Kidney (tissue), 22 donors: Measurements from ENCODE around the gene LCE1C. TPM values are rescaled to one million over a fixed set of nuclear protein-coding genes. Genes with fewer than 3 reads are reported as not detected.

Experiments
- DNase-seq, 5 donors: peaks; one replicate each; pipeline ENCODE4 v3.0.0-alpha.2; 2013 to 2020
- FAIRE-seq: peaks from 2 replicates; lab custom pipeline; 2012; peaks lifted over from hg19 to GRCh38; lab: Jason Lieb, UNC
- H3K27ac ChIP-seq, 2 donors: one replicate each; pipeline ENCODE4 v1.7.0; 2013; ENCODE audit warnings: low read depth in 2 of 2, low read length in 2 of 2, inconsistent platforms in 1 of 2
- H3K27me3 ChIP-seq: one replicate; pipeline ENCODE4 v1.7.1; 2013; ENCODE audit warnings: low read length, inconsistent platforms; ENCODE audit not compliant: control insufficient read depth, insufficient read depth
- H3K36me3 ChIP-seq, 3 donors: one replicate each; pipeline versions ENCODE4 v1.7.0 to v1.7.1; 2013; ENCODE audit warnings: low read length in 3 of 3, control low read depth in 1 of 3, inconsistent platforms in 1 of 3; ENCODE audit not compliant: insufficient read depth in 3 of 3, control insufficient read depth in 2 of 3
- H3K4me1 ChIP-seq, 3 donors: one replicate each; pipeline versions ENCODE4 v1.7.0 to v1.7.1; 2013; ENCODE audit warnings: low read length in 3 of 3, inconsistent platforms in 1 of 3, low read depth in 1 of 3; ENCODE audit not compliant: control insufficient read depth in 2 of 3, insufficient read depth in 2 of 3
- H3K4me3 ChIP-seq, 3 donors: one replicate each; pipeline versions ENCODE4 v1.7.0 to v1.8.1; 2013; ENCODE audit warnings: low read length in 3 of 3, control low read depth in 1 of 3, inconsistent platforms in 1 of 3
- H3K9ac ChIP-seq, 3 donors: one replicate each; pipeline versions ENCODE4 v1.7.0 to v1.7.1; 2013; ENCODE audit warnings: low read length in 3 of 3, control low read depth in 1 of 3, inconsistent platforms in 1 of 3
- H3K9me3 ChIP-seq, 3 donors: one replicate each; pipeline versions ENCODE4 v1.7.0 to v1.7.1; 2013; ENCODE audit warnings: low read length in 3 of 3, control low read depth in 1 of 3, inconsistent platforms in 1 of 3; ENCODE audit not compliant: control insufficient read depth in 2 of 3, insufficient read depth in 1 of 3
- intact Hi-C: fragments of 100-400 bp; cut with DNase I; formaldehyde crosslinking; loops from one replicate; pipeline ENCODE4 v1.11.1; 2022
- long read RNA-seq, 10 donors: library from polyadenylated mRNA in 1 of 10; unstranded in 1 of 10; transcript quantifications; one replicate each; pipeline ENCODE4 v2.0.0 and lab custom pipeline, GENCODE V29; 2021 to 2026
- polyA plus RNA-seq: library from polyadenylated mRNA; stranded (reverse); fragments of 350-450 nt; fragmentation: Illumina TruSeq; extraction: RNeasy Lipid Tissue Mini Kit (QIAGEN cat#74804); gene quantifications from one replicate; pipeline ENCODE4 v1.2.3, GENCODE V29; 2014; ENCODE audit warnings: low read depth, low replicate concordance; ENCODE audit not compliant: insufficient read depth
- total RNA-seq: library from RNA; stranded (reverse); fragmentation: NEBNext Ultra II Directional; extraction: Animal tissue kit (Norgen Biotek cat#: 25700); gene quantifications from one replicate; pipeline ENCODE4 v1.2.1, GENCODE V29; 2021
- TF ChIP-seq, protein P1 (sequence below): IDR thresholded peaks from 3 replicates; pipeline ENCODE4 v1.5.1; 2012; ENCODE audit warnings: mild to moderate bottlenecking, moderate library complexity, borderline replicate concordance; ENCODE audit not compliant: insufficient read depth; ENCODE audit errors: extremely low read depth
- donor health status: control.
- donor health status: control.
- donor health status: control.
- donor health status: control.
- donor health status: control.
- donor health status: DM: yes; HTN: yes; CAD: no.
- donor health status: Normal renal cell carcinoma (clear cell type).

The LCE1C gene
- total RNA-seq = not detected
- not detected for polyA plus RNA-seq
- long read RNA-seq, donor 1 = 0 reads
- long read RNA-seq, donor 2 = 0 reads
- long read RNA-seq, donor 3 = 0 reads
- long read RNA-seq, donor 4 = 0 reads
- long read RNA-seq, donor 5 = 0 reads
- long read RNA-seq, donor 6 = 0 reads
- long read RNA-seq, donor 7 = 0 reads
- long read RNA-seq, donor 8 = 0 reads
- long read RNA-seq, donor 9 = 0 reads
- long read RNA-seq, donor 10 = 0 reads

GRCh38 chr1:152806576-152806975 is at the start of gene LCE1C:
LCE1C (minus strand) TSS chr1:152806651; CDS start chr1:152805478, 1,173 bp downstream.
- Histone ChIP-seq H3K4me3 (no peak within 1 kb of the TSS), H3K36me3 (no peaks in the 10 kb centered on the region), H3K9ac (no peak within 1 kb of the TSS), H3K27me3 (no peaks in the 10 kb centered on the region), H3K27ac (no peak within 1 kb of the TSS), H3K4me1 (peaks cover 0 to 1% (median 0%) of the 10 kb centered on the region in 3 donors), H3K9me3 (no peaks in the 10 kb centered on the region)
- intact Hi-C loops = no loop called here
- no peak for FAIRE-seq
- DNase-seq = no peak
- TF ChIP-seq, protein P1, sequence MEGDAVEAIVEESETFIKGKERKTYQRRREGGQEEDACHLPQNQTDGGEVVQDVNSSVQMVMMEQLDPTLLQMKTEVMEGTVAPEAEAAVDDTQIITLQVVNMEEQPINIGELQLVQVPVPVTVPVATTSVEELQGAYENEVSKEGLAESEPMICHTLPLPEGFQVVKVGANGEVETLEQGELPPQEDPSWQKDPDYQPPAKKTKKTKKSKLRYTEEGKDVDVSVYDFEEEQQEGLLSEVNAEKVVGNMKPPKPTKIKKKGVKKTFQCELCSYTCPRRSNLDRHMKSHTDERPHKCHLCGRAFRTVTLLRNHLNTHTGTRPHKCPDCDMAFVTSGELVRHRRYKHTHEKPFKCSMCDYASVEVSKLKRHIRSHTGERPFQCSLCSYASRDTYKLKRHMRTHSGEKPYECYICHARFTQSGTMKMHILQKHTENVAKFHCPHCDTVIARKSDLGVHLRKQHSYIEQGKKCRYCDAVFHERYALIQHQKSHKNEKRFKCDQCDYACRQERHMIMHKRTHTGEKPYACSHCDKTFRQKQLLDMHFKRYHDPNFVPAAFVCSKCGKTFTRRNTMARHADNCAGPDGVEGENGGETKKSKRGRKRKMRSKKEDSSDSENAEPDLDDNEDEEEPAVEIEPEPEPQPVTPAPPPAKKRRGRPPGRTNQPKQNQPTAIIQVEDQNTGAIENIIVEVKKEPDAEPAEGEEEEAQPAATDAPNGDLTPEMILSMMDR = no peak

GRCh38 chr1:152855661-152856060 is 49.2 kb upstream of the LCE1C start:
- Histone ChIP-seq H3K9ac (no peak overlapping the region), H3K4me3 (no peak overlapping the region), H3K27me3 (no peaks in the 10 kb centered on the region), H3K4me1 (no peaks in the 10 kb centered on the region), H3K27ac (no peak overlapping the region), H3K36me3 (no peaks in the 10 kb centered on the region), H3K9me3 (no peaks in the 10 kb centered on the region)
- TF ChIP-seq, protein P1 = no peak
- DNase-seq = no peak
- no peak for FAIRE-seq
- intact Hi-C loops = no loop called here

GRCh38 chr1:152842556-152842955 is 36.1 kb upstream of the LCE1C start, which contains the start of gene LCE6A:
LCE6A (plus strand) TSS chr1:152842856; CDS start chr1:152843521, 665 bp downstream.
- DNase-seq (no peak), FAIRE-seq (no peak)
- Histone ChIP-seq H3K4me1 (no peaks in the 10 kb centered on the region), H3K4me3 (no peak within 1 kb of the TSS), H3K27me3 (no peaks in the 10 kb centered on the region), H3K36me3 (no peaks in the 10 kb centered on the region), H3K9ac (no peak within 1 kb of the TSS), H3K27ac (no peak within 1 kb of the TSS), H3K9me3 (no peaks in the 10 kb centered on the region)
- TF ChIP-seq, protein P1 = no peak
- intact Hi-C loops = no loop called here
